Endothelial cell (in vitro differentiated cells): ENCODE measurements around the gene CD80. TPM values are rescaled to one million over a fixed set of nuclear protein-coding genes. Genes with fewer than 3 reads are reported as not detected.
"Not testable (repeated sequence)": the region's sequence is repeated elsewhere in the genome, so short reads cannot be mapped to it uniquely, and the experiment has no call there.

ENCODE experiments used
- DNase-seq: peaks from one replicate; pipeline ENCODE4 v3.0.0; 2021; ENCODE audit warnings: low spot score
- H3K27ac Mint-ChIP-seq: one replicate; pipeline ENCODE4 v1.8.0; 2021; ENCODE audit warnings: mixed read lengths, inconsistent platforms; ENCODE audit not compliant: unreplicated experiment
- H3K27me3 Mint-ChIP-seq: one replicate; pipeline ENCODE4 v1.8.0; 2021; ENCODE audit warnings: mild to moderate bottlenecking, moderate library complexity, mixed read lengths, inconsistent platforms; ENCODE audit not compliant: unreplicated experiment
- H3K36me3 Mint-ChIP-seq: one replicate; pipeline ENCODE4 v1.8.0; 2021; ENCODE audit warnings: mild to moderate bottlenecking, low read depth, mixed read lengths, inconsistent platforms; ENCODE audit not compliant: unreplicated experiment
- H3K4me1 Mint-ChIP-seq: one replicate; pipeline ENCODE4 v1.8.0; 2021; ENCODE audit warnings: mild to moderate bottlenecking, mixed read lengths, inconsistent platforms; ENCODE audit not compliant: unreplicated experiment
- H3K4me3 Mint-ChIP-seq: one replicate; pipeline ENCODE4 v1.8.0; 2021; ENCODE audit warnings: mild to moderate bottlenecking, mixed read lengths, inconsistent platforms; ENCODE audit not compliant: unreplicated experiment
- H3K9me3 Mint-ChIP-seq: one replicate; pipeline ENCODE4 v1.8.0; 2021; ENCODE audit warnings: mixed read lengths, inconsistent platforms; ENCODE audit not compliant: unreplicated experiment
- CTCF ChIP-seq: fragments of 200-600 bp; sonication (generic); IDR thresholded peaks from one replicate; pipeline ENCODE4 v1.5.0; 2021; ENCODE audit warnings: antibody characterized with exemption; ENCODE audit not compliant: unreplicated experiment
- total RNA-seq: library from RNA; stranded (reverse); fragmentation: NEBNext Ultra II Directional; extraction: Animal tissue kit (Norgen Biotek cat#: 25700); gene quantifications from one replicate; pipeline ENCODE4 v1.2.1, GENCODE V29; 2021; ENCODE audit not compliant: unreplicated experiment

The CD80 gene
- total RNA-seq, 1 donor from 2014 or later: not detected

GRCh38 chr3:119569156-119569555 is 9.7 kb upstream of the CD80 start:
- no peak overlapping the region for H3K4me3 Mint-ChIP-seq
- no peak for DNase-seq
- H3K36me3 Mint-ChIP-seq: peaks cover 4% of the 10 kb centered on the region
- TF ChIP-seq CTCF: no peak
- H3K27ac Mint-ChIP-seq: no peak overlapping the region
- peaks cover 4% of the 10 kb centered on the region for H3K27me3 Mint-ChIP-seq
- H3K9me3 Mint-ChIP-seq: no peaks in the 10 kb centered on the region
- peaks cover 2% of the 10 kb centered on the region for H3K4me1 Mint-ChIP-seq

- H3K4me1 Mint-ChIP-seq, H3K27me3 Mint-ChIP-seq, H3K27ac Mint-ChIP-seq, H3K9me3 Mint-ChIP-seq, H3K4me3 Mint-ChIP-seq, DNase-seq, H3K36me3 Mint-ChIP-seq: not testable (repeated sequence)
These were observed 3.9 kb upstream of the CD80 start for GRCh38 chr3:119563334-119563733.

- Mint-ChIP-seq H3K36me3 (no peaks in the 10 kb centered on the region), H3K9me3 (no peaks in the 10 kb centered on the region), H3K4me3 (no peak overlapping the region), H3K4me1 (no peaks in the 10 kb centered on the region), H3K27ac (no peak overlapping the region), H3K27me3 (peaks cover 4% of the 10 kb centered on the region)
- no peak for TF ChIP-seq CTCF
- no peak for DNase-seq
These were observed 3.0 kb upstream of the CD80 start for GRCh38 chr3:119562307-119562961.

GRCh38 chr3:119560160-119560559 is 746 bp upstream of the CD80 start:
- no peak for DNase-seq
- Mint-ChIP-seq H3K27ac (no peak overlapping the region), H3K4me1 (peaks cover 12% of the 10 kb centered on the region), H3K9me3 (no peaks in the 10 kb centered on the region), H3K27me3 (no peaks in the 10 kb centered on the region), H3K36me3 (no peaks in the 10 kb centered on the region), H3K4me3 (no peak overlapping the region)
- TF ChIP-seq CTCF: no peak

- Mint-ChIP-seq H3K4me1 (peaks cover 12% of the 10 kb centered on the region), H3K27ac (no peak overlapping the region), H3K9me3 (no peaks in the 10 kb centered on the region), H3K4me3 (no peak overlapping the region), H3K27me3 (no peaks in the 10 kb centered on the region), H3K36me3 (no peaks in the 10 kb centered on the region)
- no peak for DNase-seq
- no peak for TF ChIP-seq CTCF
These were observed 642 bp downstream of the CD80 start for GRCh38 chr3:119558626-119559317.
